Heart left ventricle (tissue), 11 donors: ENCODE data around the gene ZNF534. TPM values are rescaled to one million over a fixed set of nuclear protein-coding genes. Genes with fewer than 3 reads are reported as not detected.

Experiments used
- polyA plus RNA-seq, 2 donors: library from polyadenylated mRNA; stranded (reverse); fragments of 200-250 nt; gene quantifications; one replicate each; pipeline ENCODE4 v1.2.3, GENCODE V29; 2013
- total RNA-seq, 9 donors: library from RNA; depleted of rRNA in 2 of 9; stranded (reverse); fragments of >200 nt in 2 of 9; fragmentation: NEBNext Ultra II Directional in 3 of 9; extraction: Animal tissue kit (Norgen Biotek cat#: 25700) in 3 of 9; gene quantifications; one replicate each; pipeline versions ENCODE4 v1.1.0 to v1.2.4, GENCODE V29; 2016 to 2023
- donor health status: ischemic (EF 13 %, LVEDD 7.1; RV severe dilation, severe dysfunction).
- donor health status: healthy with polysubstance abuse.
- donor health status: DM: no; HTN: yes; CAD: no.
- donor health status: DM: no; HTN: no; CAD: no.
- donor health status: ischemic (EF 25% LVEDD 5.7; RV mildly dilated, moderate dysfunction).
- donor health status: healthy.
- donor health status: DM: yes; HTN: yes; CAD: no.
- donor health status: PGD.
- donor health status: nonischemic (EF 23%, LVEDD 6.1; RV moderate dilation, normal function).

ZNF534 gene
- total and polyA plus RNA-seq, 11 donors = 0.11 to 0.63 (median 0.41) TPM; not detected in 1

Other genes starting within 250 kb of the ZNF534 start
- 100 to 1,000 TPM; 345 to 447 (median 370) TPM for gene PPP2R1A, start 239.1 kb upstream of the ZNF534 start, total RNA-seq
- gene PPP2R1A, start 239.1 kb upstream of the ZNF534 start, polyA plus RNA-seq = 100 to 1,000 TPM; 258 to 294 TPM
- 10 to 100 TPM in 5 of 9 donors, 1 to 10 TPM in 4; 4.8 to 16.6 (median 10.7) TPM for gene ZNF766, start 159.6 kb upstream of the ZNF534 start, total RNA-seq
- gene ZNF766, start 159.6 kb upstream of the ZNF534 start, polyA plus RNA-seq = 1 to 10 TPM; 2.9 to 6.4 TPM
- 10 to 100 TPM in 8 of 9 donors, 1 to 10 TPM in 1; 9.8 to 20.2 (median 13.3) TPM for gene ZNF480, start 132.0 kb upstream of the ZNF534 start, total RNA-seq
- 10 to 100 TPM; 10.3 to 16.3 TPM for gene ZNF480, start 132.0 kb upstream of the ZNF534 start, polyA plus RNA-seq
- 1 to 10 TPM; 2.5 to 8.2 (median 3.4) TPM for gene ZNF610, start 92.9 kb upstream of the ZNF534 start, total RNA-seq
- gene ZNF610, start 92.9 kb upstream of the ZNF534 start, polyA plus RNA-seq = 1 to 10 TPM; 2.4 to 2.8 TPM
- gene ZNF880, start 59.2 kb upstream of the ZNF534 start, total RNA-seq = 10 to 100 TPM; 11.4 to 30.6 (median 17.0) TPM
- gene ZNF880, start 59.2 kb upstream of the ZNF534 start, polyA plus RNA-seq = 10 to 100 TPM; 16.4 to 19.5 TPM
- gene ZNF528, start 31.3 kb upstream of the ZNF534 start, total RNA-seq = 10 to 100 TPM in 8 of 9 donors, 1 to 10 TPM in 1; 8.2 to 24.6 (median 18.4) TPM
- 10 to 100 TPM; 10.7 to 14.6 TPM for gene ZNF528, start 31.3 kb upstream of the ZNF534 start, polyA plus RNA-seq
- 1 to 10 TPM in 8 of 9 donors, under 1 TPM in 1; 0.64 to 4.7 (median 2.1) TPM for gene ZNF578, start 24.4 kb downstream of the ZNF534 start, total RNA-seq
- 1 to 10 TPM; 1.3 to 1.9 TPM for gene ZNF578, start 24.4 kb downstream of the ZNF534 start, polyA plus RNA-seq
- 10 to 100 TPM; 16.6 to 46.1 (median 28.9) TPM for gene ZNF808, start 98.5 kb downstream of the ZNF534 start, total RNA-seq
- 10 to 100 TPM in 1 of 2 donors, 1 to 10 TPM in 1; 8.3 to 11.7 TPM for gene ZNF808, start 98.5 kb downstream of the ZNF534 start, polyA plus RNA-seq
- gene ZNF701, start 141.1 kb downstream of the ZNF534 start, total RNA-seq = 10 to 100 TPM in 8 of 9 donors, 1 to 10 TPM in 1; 8.3 to 26.6 (median 15.6) TPM
- gene ZNF701, start 141.1 kb downstream of the ZNF534 start, polyA plus RNA-seq = 10 to 100 TPM in 1 of 2 donors, 1 to 10 TPM in 1; 8.6 to 16.0 TPM
- gene ZNF83, start 209.2 kb downstream of the ZNF534 start, total RNA-seq = 10 to 100 TPM in 8 of 9 donors, 1 to 10 TPM in 1; 9.5 to 23.4 (median 18.4) TPM
- 10 to 100 TPM; 13.2 to 25.7 TPM for gene ZNF83, start 209.2 kb downstream of the ZNF534 start, polyA plus RNA-seq